K562 (cell line): ENCODE results near the gene ZNF487. TPM values are rescaled to one million over a fixed set of nuclear protein-coding genes. Genes with fewer than 3 reads are reported as not detected.

ENCODE experiments used
- BACH1 ChIP-seq: fragments of 200-800 bp; sonication (Bioruptor generic); IDR thresholded peaks from 2 replicates; pipeline ENCODE4 v1.6.1; 2016; ENCODE audit warnings: missing genetic modification characterization, missing compliant biosample characterization
- CBX3 ChIP-seq, 2 experiments: IDR thresholded peaks; 1 replicate in 1 of 2; 2 replicates in 1 of 2; pipeline ENCODE4 v1.6.1; 2012; ENCODE audit warnings: inconsistent platforms in 2 of 2, low read length in 2 of 2, borderline replicate concordance in 1 of 2, control low read depth in 1 of 2
- GABPA ChIP-seq: fragments of 200-800 bp; sonication (Bioruptor generic); conservative IDR thresholded peaks from 2 replicates; pipeline ENCODE4 v1.6.1; 2016; ENCODE audit warnings: low read depth, missing genetic modification characterization, missing compliant biosample characterization
- GTF3C2 ChIP-seq: IDR thresholded peaks from 3 replicates; pipeline ENCODE4 v1.6.1; 2011; ENCODE audit warnings: borderline replicate concordance, mild to moderate bottlenecking, moderate library complexity; ENCODE audit not compliant: insufficient read length; ENCODE audit errors: extremely low read depth
- HNRNPLL ChIP-seq: fragments of 200-400 bp; formaldehyde crosslinking; IDR thresholded peaks from 2 replicates; pipeline ENCODE4 v1.6.1; 2017; ENCODE audit warnings: low read length, low read depth, mild to moderate bottlenecking; ENCODE audit not compliant: poor library complexity, severe bottlenecking
- MED1 ChIP-seq: sonication (generic); formaldehyde crosslinking; IDR thresholded peaks from 2 replicates; pipeline ENCODE4 v1.8.1; 2023; ENCODE audit warnings: missing genetic modification reagents, borderline replicate concordance
- NFXL1 ChIP-seq: fragments of 450-650 bp; formaldehyde crosslinking; IDR thresholded peaks from 2 replicates; pipeline ENCODE4 v1.4.0; 2021; ENCODE audit warnings: mild to moderate bottlenecking
- NFYB ChIP-seq: IDR thresholded peaks from 2 replicates; pipeline ENCODE4 v1.6.1; 2011; ENCODE audit warnings: mild to moderate bottlenecking, moderate library complexity; ENCODE audit not compliant: insufficient read length; ENCODE audit errors: extremely low read depth
- NR2C1 ChIP-seq, 2 experiments: fragments of 450-650 bp; IDR thresholded peaks; 2 replicates each; pipeline ENCODE4 v1.6.1; 2017; ENCODE audit warnings: mild to moderate bottlenecking in 2 of 2, antibody characterized with exemption in 1 of 2, inconsistent platforms in 1 of 2, missing compliant biosample characterization in 1 of 2, missing genetic modification characterization in 1 of 2
- PHF20 ChIP-seq: fragments of 450-650 bp; IDR thresholded peaks from 2 replicates; pipeline ENCODE4 v1.6.1; 2018; ENCODE audit not compliant: partially characterized antibody
- POLR2A ChIP-seq: fragments of 450-650 bp; conservative IDR thresholded peaks from 2 replicates; pipeline ENCODE4 v1.6.1; 2016
- PREB ChIP-seq: sonication (generic); formaldehyde crosslinking; IDR thresholded peaks from 2 replicates; pipeline ENCODE4 v1.8.1; 2023; ENCODE audit warnings: mild to moderate bottlenecking, missing genetic modification reagents
- RBFOX2 ChIP-seq: fragments of 200-400 bp; formaldehyde crosslinking; IDR thresholded peaks from 2 replicates; pipeline ENCODE4 v1.6.1; 2017; ENCODE audit warnings: low read depth, mild to moderate bottlenecking, low read length, moderate library complexity
- SRSF7 ChIP-seq: fragments of 200-400 bp; formaldehyde crosslinking; optimal IDR thresholded peaks from 2 replicates; pipeline ENCODE3; 2017; ENCODE audit warnings: mild to moderate bottlenecking, low read depth, low read length
- TAF1 ChIP-seq: IDR thresholded peaks from 2 replicates; pipeline ENCODE4 v1.6.1; 2011; ENCODE audit warnings: mild to moderate bottlenecking, low read length, moderate library complexity; ENCODE audit not compliant: insufficient read depth, control insufficient read depth, severe bottlenecking; ENCODE audit errors: extremely low read depth
- TRIM24 ChIP-seq, 2 experiments: fragments of 450-650 bp; IDR thresholded peaks; 2 replicates each; pipeline ENCODE4 v1.6.1; 2016
- U2AF1 ChIP-seq: fragments of 200-400 bp; formaldehyde crosslinking; optimal IDR thresholded peaks from 2 replicates; pipeline ENCODE3; 2017; ENCODE audit warnings: mild to moderate bottlenecking, low read depth, low read length, moderate library complexity
- ZNF165 ChIP-seq: fragments of 250-450 bp; sonication (Bioruptor Pico); IDR thresholded peaks from 2 replicates; pipeline ENCODE4 v1.4.0; 2020; ENCODE audit warnings: borderline replicate concordance
- polyA plus RNA-seq, 8 experiments: library from polyadenylated mRNA; depleted of rRNA in 4 of 8; stranded (reverse) in 5 of 8; unstranded in 3 of 8; fragments of >200 nt; fragmentation: Nextera tagmentation in 2 of 8; fragmentation: Illumina TruSeq in 1 of 8; extraction: Ambion mirVana in 2 of 8; extraction: Trizol in 1 of 8; gene quantifications; 2 replicates each; pipeline versions ENCODE4 v1.2.1 to v1.2.3, GENCODE V29; 2011 to 2014; ENCODE audit warnings: inconsistent platforms in 1 of 8, missing spikeins in 1 of 8
- total RNA-seq, 7 experiments: library from RNA; depleted of rRNA in 6 of 7; stranded (reverse); fragments of >200 nt in 6 of 7; fragmentation: Illumina TruSeq in 2 of 7; extraction: Trizol in 2 of 7; gene quantifications; 2 replicates each; pipeline versions ENCODE4 v1.2.1 to v1.2.3, GENCODE V29; 2011 to 2021; ENCODE audit warnings: low replicate concordance in 1 of 7
- TF ChIP-seq, protein P1 (sequence below): fragments of 250-450 bp; sonication (Bioruptor Pico); IDR thresholded peaks from 2 replicates; pipeline ENCODE4 v1.9.0; 2021; ENCODE audit warnings: mild to moderate bottlenecking, inconsistent platforms
- TF ChIP-seq, protein P2 (sequence below): sonication (generic); formaldehyde crosslinking; IDR thresholded peaks from 2 replicates; pipeline ENCODE4 v1.8.1; 2023; ENCODE audit warnings: mild to moderate bottlenecking, missing genetic modification reagents, moderate library complexity

Gene ZNF487
- total and polyA plus RNA-seq, 9 of the 15 experiments (the other 6 are each of a cell fraction or from before 2014, with no cell fraction given): 1.9 to 6.5 (median 4.2) TPM

- peak; percentile 97 for TF ChIP-seq POLR2A
- no peak for TF ChIP-seq PREB (CRISPR knock-in tag)
- TF ChIP-seq GABPA (tag): peak; percentile 94
- no peak for TF ChIP-seq NFXL1
- TF ChIP-seq U2AF1: peak; percentile 77
- TF ChIP-seq RBFOX2: peak; percentile 86
- TF ChIP-seq, protein P1, sequence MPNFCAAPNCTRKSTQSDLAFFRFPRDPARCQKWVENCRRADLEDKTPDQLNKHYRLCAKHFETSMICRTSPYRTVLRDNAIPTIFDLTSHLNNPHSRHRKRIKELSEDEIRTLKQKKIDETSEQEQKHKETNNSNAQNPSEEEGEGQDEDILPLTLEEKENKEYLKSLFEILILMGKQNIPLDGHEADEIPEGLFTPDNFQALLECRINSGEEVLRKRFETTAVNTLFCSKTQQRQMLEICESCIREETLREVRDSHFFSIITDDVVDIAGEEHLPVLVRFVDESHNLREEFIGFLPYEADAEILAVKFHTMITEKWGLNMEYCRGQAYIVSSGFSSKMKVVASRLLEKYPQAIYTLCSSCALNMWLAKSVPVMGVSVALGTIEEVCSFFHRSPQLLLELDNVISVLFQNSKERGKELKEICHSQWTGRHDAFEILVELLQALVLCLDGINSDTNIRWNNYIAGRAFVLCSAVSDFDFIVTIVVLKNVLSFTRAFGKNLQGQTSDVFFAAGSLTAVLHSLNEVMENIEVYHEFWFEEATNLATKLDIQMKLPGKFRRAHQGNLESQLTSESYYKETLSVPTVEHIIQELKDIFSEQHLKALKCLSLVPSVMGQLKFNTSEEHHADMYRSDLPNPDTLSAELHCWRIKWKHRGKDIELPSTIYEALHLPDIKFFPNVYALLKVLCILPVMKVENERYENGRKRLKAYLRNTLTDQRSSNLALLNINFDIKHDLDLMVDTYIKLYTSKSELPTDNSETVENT (CRISPR knock-in tag): 0 out of 2 replicates have a peak, but pooled peaks have one; percentile 13
- TF ChIP-seq CBX3 (IDR thresholded peaks at IDR 0.05; ENCODE audit: borderline replicate concordance in 1 of 2, low read length in 2 of 2): peak in 1 of 2 experiments; percentile 89; a peak in 2 of 3 replicates
- TF ChIP-seq NFYB: no peak
- TF ChIP-seq ZNF165 (CRISPR knock-in tag): peak; percentile 70; the same call in 1 of the 2 replicates
- TF ChIP-seq, protein P2, sequence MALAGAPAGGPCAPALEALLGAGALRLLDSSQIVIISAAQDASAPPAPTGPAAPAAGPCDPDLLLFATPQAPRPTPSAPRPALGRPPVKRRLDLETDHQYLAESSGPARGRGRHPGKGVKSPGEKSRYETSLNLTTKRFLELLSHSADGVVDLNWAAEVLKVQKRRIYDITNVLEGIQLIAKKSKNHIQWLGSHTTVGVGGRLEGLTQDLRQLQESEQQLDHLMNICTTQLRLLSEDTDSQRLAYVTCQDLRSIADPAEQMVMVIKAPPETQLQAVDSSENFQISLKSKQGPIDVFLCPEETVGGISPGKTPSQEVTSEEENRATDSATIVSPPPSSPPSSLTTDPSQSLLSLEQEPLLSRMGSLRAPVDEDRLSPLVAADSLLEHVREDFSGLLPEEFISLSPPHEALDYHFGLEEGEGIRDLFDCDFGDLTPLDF (CRISPR knock-in tag): peak; percentile 90
- peak; percentile 82 for TF ChIP-seq HNRNPLL
- TF ChIP-seq SRSF7: no peak
- no peak for TF ChIP-seq NR2C1 (IDR thresholded peaks at IDR 0.05)
- peak; percentile 64 for TF ChIP-seq NR2C1 (tag; IDR thresholded peaks at IDR 0.05)
- peak; percentile 58 for TF ChIP-seq TAF1
- TF ChIP-seq TRIM24 (IDR thresholded peaks at IDR 0.05): peak in 1 of 2 experiments; percentile 87; a peak in 2 of 4 replicates
- 0 out of 2 replicates have a peak, but pooled peaks have one; percentile 41 for TF ChIP-seq MED1 (CRISPR knock-in tag)
- TF ChIP-seq PHF20: peak; percentile 92
- no peak for TF ChIP-seq GTF3C2
- TF ChIP-seq BACH1 (tag): no peak
Observed at GRCh38 chr10:43408710-43409384, 28.1 kb upstream of the ZNF487 start, which contains the start of gene HNRNPF (continued).
